DMS53 (cell line): ENCODE measurements around the gene ALG2.
A peak's percentile ranks its signal among the peaks of the same experiment; 100 is the strongest.

Experiments
- DNase-seq: peaks from one replicate; lab custom pipeline; 2025; lab: John Stamatoyannopoulos, UW

ALG2 gene

GRCh38 chr9:99221621-99222415 lies at the start of gene ALG2, which contains the start of gene SEC61B:
Gene ALG2 (minus strand): TSS chr9:99221942. CDS start chr9:99221894, 48 bp downstream.
Gene SEC61B (plus strand): TSS chr9:99222282. CDS start chr9:99222364, 82 bp downstream.
- peak; percentile 94 for DNase-seq

- DNase-seq = no peak
Observed at GRCh38 chr9:99270491-99270890, 48.7 kb upstream of the ALG2 start.

GRCh38 chr9:99269416-99269815 lies 47.7 kb upstream of the ALG2 start:
- no peak for DNase-seq

- peak; percentile 79 for DNase-seq
Observed at GRCh38 chr9:99266255-99267023, 44.7 kb upstream of the ALG2 start.

- DNase-seq = no peak
Observed at GRCh38 chr9:99265691-99266090, 43.9 kb upstream of the ALG2 start.

- peak; percentile 20 for DNase-seq
Observed at GRCh38 chr9:99264070-99264680, 42.4 kb upstream of the ALG2 start.

- DNase-seq = no peak
Observed at GRCh38 chr9:99262949-99263418, 41.2 kb upstream of the ALG2 start.

GRCh38 chr9:99261923-99262322 lies 40.2 kb upstream of the ALG2 start:
- no peak for DNase-seq

GRCh38 chr9:99259231-99259918 lies 37.6 kb upstream of the ALG2 start:
- DNase-seq = peak; percentile 78

GRCh38 chr9:99257723-99258389 lies 36.1 kb upstream of the ALG2 start:
- DNase-seq = no peak

GRCh38 chr9:99255651-99256050 lies 33.9 kb upstream of the ALG2 start:
- no peak for DNase-seq

GRCh38 chr9:99253772-99254431 lies 32.2 kb upstream of the ALG2 start:
- no peak for DNase-seq

- DNase-seq = no peak
Observed at GRCh38 chr9:99253134-99253533, 31.4 kb upstream of the ALG2 start.

- DNase-seq = no peak
Observed at GRCh38 chr9:99251157-99251556, 29.4 kb upstream of the ALG2 start.

- DNase-seq = no peak
Observed at GRCh38 chr9:99249619-99250018, 27.9 kb upstream of the ALG2 start.

GRCh38 chr9:99244344-99245260 lies 22.9 kb upstream of the ALG2 start:
- DNase-seq = no peak

GRCh38 chr9:99241106-99241505 lies 19.4 kb upstream of the ALG2 start:
- DNase-seq = no peak

- DNase-seq = no peak
Observed at GRCh38 chr9:99239341-99240060, 17.8 kb upstream of the ALG2 start.

- no peak for DNase-seq
Observed at GRCh38 chr9:99238331-99238730, 16.6 kb upstream of the ALG2 start.
